GM21576 (cell line): ENCODE measurements around the gene GNPTAB.

Experiments used
- ATAC-seq: cut with Tn5 transposase; IDR thresholded peaks from one replicate; pipeline ENCODE4 v1.9.1; 2021; ENCODE audit warnings: mild to moderate bottlenecking, moderate library complexity; ENCODE audit not compliant: unreplicated experiment

GNPTAB gene

DNA sequence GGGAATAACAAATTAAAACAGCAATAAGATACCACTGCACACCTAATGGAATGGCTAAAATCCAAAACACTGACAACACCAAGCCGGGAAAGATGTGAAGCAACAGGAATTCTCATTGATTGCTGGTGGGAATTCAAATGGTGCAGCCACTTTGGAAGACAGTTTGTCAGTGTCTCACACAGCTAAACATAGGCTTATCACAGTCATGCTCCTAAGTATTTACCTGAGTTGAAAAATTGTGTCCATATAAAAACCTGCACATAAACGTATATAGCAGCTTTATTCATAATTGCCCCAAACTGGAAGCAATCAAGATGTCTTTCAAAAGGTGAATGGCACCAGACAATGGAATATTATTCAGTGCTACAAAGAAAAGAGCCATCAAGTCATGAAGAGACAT is 21.6 kb downstream of the GNPTAB start:
- ATAC-seq: no peak

DNA sequence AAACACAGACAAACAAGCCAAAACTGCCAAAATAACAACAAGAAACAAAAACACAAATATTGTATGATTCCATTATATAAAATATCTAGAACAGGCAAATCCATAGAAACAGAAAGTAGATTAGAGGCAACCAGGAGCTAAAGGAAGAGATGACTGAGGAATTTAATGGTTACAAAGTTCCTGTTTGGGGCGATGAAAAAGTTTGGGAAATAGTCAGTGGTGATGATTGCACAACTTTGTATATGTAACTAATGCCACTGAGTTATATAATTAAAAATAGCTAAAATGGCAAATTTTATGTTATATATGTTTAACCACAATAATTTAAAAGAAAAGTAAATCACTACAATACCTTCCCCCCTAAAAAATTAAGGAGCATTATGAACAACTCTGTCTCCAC is 24.5 kb downstream of the GNPTAB start:
- no peak for ATAC-seq

DNA sequence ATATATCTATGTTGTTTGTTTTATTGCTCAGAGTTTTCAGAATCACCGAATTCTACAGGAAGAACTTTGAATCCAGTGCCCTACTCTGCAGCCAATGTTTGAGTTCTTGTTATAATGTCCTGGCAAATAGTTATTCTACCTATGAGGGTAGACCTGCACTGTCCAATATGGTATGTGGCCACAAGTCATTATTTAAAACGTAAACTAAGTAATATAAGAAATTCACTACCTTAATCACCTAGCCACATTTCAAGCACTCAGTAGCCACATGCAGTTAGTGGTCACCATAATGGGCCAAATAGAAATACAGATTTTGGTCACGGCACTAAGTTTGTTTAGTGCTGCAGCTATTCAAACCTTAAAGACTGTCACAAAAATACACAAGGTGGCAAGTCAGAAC is 26.4 kb downstream of the GNPTAB start:
- no peak for ATAC-seq

DNA sequence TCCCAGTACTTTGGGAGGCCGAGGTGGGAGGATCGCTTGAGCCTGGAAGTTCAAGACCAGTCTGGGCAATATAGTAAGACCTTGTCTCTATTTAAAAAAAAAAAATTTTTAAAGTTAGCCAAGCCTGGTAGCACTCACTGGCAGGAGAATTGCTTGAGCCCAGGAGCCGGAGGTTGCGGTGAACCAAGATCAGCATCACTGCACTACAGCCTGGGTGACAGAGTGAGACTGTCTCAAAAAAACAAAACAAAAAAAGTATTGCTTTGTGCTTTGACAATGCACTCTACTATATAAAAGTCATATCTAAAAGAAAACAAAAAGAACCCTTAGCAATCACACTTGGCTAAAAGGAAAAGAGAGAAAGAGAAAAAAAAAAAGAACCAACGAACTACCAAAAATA is 26.8 kb downstream of the GNPTAB start:
- no peak for ATAC-seq

DNA sequence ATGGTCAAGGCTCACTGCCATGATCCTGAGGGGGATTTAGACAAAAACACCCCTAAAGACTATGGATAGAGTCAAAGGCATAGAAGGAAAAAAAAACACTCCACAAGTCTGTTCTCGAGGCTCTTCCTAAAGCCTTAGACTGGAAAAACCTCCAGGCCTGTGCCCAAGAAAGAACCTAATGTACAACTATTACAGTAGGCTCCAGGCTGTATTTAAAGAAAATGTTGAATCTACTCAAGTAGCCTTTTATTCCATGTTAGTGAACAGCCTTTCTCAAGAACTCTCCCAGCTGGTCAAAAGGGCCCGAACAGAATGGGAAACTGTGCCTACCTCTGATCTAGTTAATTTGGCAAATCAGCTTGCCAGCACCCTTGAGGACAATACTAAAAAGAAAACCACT is 28.3 kb downstream of the GNPTAB start:
- no peak for ATAC-seq

DNA sequence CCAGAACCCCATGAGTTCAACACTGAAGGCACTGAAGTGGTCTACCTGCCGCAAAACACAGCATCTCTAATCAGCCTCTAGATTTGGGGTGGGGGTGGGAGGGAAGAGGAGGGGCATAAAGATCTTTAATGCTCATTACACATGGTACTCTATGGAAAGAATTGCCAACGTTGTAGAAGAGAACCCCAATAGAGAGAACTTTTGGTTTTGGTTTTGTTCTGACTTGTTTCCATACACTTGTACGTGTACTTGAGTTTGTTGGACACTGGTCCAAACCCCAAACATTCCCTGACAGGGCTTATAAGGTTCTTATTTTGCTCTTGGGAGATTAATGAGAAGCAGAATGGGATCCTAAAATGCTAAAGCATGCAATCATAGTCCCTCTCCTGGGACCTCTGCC is 31.0 kb downstream of the GNPTAB start:
- ATAC-seq: no peak

DNA sequence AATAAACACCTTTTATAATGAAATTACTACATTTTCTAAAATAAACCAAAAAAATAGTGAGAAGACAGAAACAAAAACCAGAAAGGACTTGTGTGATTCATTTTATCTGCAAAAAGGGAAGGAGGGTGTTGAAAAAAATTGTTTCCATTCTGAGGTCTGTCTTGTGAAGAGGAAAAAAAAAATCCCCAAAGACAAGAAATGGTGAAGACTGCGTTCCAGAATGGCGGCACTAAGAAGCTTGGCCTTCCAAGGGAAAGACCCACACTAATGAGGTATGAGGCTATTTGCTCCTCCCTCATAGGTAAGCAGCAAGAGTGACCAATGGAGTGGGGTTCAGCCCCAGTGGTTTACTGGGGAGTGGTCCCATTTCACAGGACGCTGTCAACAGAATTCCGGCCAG is 35.0 kb downstream of the GNPTAB start:
- ATAC-seq: no peak

DNA sequence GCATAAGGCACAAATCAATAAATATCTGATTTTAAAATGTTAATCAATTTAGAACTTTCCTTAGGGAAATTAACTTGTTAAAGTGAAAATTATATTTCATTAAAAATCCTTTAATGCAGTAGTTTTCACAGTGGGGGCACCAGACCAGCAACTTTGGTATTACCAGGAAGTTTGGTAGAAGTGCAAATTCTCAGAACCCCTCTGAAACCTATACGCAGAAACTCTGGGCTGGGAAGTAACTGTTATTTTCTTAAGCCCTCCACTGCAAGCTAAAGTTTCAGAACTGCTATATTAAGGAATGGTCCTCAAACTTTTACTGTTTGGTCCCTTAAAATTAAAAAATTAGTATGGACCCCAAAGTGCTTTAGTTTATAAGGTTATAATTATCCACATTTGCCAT is 35.7 kb downstream of the GNPTAB start:
- no peak for ATAC-seq

DNA sequence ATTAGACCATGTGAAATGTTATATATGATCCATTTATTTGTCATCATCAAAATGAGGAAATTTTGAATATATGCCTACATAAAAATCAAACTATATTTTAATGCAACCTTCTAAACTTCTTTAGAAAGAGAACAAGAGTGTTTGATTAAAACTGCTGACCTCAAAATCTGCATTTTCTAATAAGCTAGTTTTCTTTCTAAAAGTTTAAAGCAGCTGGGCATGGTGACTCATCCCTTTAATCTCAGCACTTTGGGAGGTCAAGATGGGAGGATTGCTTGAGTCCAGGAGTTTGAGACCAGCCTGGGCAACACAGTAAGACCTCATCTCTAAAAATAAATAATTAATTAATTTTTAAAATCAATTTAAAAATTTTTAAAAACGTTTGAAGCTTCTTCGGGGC is 36.2 kb downstream of the GNPTAB start:
- ATAC-seq: no peak

DNA sequence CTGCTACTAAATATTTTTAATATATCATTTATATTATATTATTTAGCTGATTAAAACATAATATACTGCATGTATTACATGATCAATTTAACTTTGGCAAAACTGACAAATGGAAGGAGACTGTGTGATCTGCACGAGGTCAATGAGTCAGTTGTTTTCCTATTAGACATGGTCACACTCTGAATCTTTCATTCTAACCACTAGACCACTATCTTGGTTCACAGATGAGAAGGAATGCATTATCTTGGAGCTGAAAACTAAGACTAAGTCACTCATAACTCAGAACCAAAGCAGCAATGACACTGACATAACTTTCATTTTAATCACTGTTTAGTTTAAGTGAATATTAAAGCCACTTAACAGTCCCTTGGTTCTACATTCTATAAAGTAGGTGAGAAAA is 37.4 kb downstream of the GNPTAB start:
- ATAC-seq: no peak

DNA sequence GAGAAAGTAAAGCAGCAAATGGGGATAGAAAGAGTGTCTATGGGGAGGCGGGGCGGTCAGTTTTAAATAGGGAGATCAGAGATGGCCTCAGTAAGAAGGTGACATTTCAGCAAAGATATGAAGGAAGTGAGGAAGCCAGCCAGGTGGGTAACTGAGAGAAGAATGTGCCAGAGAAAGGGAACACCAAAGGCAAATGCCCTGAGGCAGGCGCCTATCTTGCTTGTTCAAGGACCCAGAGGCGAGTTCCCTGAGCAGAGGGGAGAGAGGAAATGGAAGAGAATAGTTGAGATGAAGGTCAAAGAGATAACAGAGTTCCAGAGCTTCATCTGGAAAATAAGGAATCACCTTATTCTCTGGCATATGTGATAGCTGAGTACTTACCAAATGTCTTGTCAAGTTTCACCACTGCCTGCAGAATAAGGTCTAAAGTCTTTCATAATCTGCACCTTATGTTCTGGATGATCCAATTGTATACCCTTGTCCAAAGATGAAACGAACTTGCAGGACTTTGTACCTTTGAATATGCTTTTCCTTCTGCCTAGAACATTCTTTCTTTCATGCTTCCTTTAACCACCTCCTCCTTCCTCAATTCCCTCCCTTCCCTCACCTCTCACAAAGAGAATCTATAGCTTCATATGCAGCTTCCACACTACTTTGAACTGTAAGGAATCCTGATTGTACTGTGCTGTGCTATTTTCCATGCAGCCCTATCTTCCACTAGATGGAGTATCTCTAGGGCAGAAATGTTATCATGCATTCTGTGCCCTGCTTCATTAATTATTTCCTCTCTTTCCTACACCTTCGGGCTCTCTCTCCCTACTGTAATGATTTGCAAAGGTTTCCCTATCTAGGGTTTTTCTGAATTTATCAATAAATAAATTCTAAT is 38.5 kb downstream of the GNPTAB start:
- ATAC-seq: no peak

DNA sequence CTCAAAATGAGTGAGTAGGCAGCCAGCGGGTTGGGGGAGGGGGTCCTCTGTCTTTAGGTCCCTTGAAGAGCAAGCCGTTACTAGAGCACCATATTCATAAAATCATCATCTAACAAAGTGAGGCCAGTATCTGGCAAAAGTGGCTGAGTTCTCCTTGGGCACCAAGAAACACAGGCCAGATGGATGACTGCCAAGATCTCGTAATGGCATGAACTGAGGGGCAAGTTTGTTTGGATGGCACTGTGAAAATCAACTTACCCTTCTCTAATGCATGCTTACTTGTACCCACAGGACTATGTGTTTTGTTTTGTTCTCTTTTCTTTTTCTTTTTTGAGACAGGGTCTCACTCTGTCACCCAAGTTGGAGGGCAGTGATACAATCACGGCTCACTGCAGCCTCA is 41.6 kb downstream of the GNPTAB start:
- ATAC-seq: no peak

DNA sequence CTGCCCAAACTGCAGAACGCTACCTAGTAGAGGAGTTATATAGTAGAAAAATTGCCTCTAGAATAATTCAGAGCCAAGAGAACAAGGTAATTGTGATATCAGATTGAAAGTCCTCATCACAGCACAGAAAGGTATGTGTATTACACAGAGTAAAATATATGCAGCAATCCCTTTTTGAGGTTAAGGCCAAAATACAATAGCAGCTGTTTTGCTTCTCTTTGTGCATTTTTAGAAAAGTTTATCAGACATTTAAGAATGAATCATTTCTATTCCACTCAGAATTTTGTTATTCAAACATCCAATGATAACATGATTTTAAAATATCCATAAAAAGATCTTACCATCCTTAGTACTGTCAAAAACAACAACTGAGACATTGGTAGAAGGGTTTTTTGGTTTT is 45.1 kb downstream of the GNPTAB start:
- no peak for ATAC-seq

DNA sequence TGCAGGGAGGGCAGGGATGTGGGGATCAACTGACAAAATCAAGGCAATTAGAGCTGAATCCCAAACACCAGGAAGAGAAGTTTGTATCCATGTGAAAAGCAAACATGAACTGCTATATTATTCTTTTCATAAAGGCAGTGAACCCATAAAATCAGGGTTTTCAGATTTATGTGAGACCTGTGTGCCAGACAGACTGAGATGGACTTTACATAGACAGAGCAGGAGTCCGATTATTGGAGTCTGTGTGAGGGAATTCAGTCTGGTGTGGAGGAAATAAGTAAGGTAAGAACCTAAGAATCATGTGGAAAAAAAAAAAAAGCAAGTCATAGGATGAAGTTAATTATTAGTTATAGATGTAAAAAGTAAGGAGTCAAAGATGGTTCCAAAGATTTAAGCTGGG is 46.4 kb downstream of the GNPTAB start:
- no peak for ATAC-seq

DNA sequence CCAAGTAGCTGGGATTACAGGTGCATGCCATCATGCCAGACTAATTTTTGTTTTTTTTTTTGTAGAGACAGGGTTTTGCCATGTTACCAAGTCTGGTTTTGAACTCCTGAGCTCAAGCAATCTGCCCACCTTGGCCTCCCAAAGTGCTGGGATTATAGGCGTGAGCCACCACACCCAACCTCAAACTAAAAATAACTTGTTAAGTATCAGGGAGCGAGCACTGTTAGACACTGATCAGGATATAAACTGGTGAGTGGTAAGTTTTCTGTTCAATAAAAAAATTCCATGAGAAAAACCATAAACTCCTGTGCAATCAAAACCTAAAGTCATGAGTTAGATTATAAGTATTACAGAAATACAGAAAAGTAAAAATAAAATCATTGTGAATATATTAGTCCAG is 46.9 kb downstream of the GNPTAB start:
- ATAC-seq: no peak

DNA sequence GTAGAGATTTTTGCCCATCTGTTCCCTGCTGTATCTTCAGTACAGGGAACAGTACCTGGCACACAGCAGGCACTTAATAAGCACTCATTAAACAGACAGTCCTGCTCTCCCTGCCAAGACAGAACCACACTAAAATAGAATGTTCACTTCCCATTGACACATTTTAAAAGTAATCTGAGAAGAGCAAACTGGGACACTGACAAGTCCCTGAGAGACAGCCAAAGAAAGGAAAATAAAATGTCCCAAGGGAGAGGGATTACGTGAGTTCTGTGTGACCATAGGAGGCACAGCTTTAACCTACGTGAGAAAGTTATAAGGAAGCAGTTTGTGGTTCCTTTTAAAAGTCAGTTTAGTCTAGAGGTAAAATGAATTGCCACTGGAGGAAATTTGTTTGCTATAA is 47.6 kb downstream of the GNPTAB start:
- ATAC-seq: no peak

DNA sequence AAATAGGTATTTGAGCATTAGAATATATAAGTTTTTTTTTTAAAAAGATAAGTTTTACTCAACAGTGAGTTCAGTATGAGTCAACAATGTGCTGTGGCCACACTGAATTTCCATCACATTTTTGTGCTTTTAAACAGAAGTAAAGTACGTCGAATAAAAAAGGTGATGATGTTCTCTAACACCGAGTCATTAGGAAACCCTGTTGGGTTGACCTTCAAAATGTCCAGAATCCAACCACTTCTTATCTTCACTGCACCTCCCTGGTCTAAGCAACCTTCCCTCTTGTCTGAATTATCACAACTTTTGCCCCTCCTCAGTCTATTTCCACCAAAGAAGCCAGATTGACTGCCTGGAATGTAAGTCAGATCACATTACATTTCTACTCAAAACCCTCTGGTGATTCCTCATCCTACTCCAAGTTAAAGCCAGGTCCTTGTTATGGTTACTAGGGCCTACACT is 48.5 kb downstream of the GNPTAB start:
- ATAC-seq: no peak

DNA sequence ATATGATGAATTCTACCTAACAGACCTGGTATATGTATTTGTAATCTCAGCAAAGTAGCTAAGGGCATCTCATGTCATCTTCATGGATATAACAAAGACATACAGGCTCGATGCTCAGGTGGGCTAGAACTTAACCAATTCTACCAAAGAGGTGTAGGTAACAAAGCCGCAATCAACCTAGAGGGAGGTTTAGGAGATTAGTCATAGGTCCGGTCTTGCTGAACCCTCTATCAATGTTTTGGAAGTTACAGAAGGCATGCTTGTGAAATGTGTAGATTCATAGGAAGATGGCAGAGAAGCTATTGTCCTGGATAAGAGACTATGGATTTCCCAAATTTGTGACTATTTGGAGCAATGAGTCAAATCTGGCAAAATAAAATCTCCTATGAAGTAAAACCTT is 48.9 kb downstream of the GNPTAB start:
- no peak for ATAC-seq

DNA sequence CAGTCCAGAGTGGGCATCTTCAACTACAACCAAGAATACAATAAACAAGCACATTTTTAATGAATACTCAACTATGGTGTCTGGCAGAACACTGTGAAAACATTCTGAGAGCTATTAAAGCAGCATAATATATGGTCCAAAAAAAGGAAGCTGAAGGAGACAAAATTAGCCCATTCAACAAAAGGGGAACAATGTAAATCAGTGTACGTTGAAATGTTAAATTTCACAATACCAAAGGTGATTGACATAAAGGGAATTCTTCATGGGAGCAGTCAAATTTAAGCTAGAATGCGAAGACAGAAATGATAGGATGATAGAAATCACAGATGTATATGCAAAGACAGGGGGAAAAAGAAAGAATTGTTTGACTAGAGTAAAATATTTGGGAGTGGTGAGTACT is 50.2 kb downstream of the GNPTAB start:
- ATAC-seq: no peak

DNA sequence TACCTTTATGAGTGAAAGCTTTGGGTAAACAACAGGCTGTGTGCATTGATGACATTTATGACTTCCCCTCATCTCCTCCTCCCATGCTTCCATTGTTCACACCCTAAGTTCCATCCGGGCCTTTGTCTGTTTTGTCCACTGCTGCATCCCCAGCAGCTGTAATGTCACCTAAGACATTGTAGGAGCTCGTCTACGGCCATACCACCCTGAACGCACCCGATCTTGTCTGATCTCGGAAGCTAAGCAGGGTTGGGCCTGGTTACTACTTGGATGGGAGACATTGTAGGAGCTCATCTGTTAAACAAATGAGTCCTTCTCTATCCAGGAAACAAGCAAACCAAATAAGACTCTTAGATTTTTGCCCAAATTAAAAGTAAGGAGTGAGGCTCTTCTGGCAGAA is 51.1 kb downstream of the GNPTAB start:
- no peak for ATAC-seq

DNA sequence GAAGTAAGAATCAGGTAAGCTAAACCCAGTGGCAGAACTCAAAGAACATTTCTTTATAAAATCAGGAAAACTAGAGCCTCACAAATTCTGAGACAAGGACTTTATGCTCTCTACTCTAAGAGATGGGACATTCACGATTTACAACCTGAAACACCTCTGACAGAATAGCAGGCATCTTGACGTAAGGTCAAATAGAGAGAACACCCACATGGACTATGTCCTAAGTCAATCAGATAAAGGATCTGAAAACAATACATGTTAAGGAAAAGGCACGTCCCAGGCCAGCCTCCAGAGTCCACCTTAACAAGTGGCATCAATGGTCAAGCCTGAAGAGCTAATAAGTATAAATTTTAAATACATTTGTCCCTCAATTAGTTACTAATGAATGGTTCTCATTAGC is 51.6 kb downstream of the GNPTAB start:
- ATAC-seq: no peak

DNA sequence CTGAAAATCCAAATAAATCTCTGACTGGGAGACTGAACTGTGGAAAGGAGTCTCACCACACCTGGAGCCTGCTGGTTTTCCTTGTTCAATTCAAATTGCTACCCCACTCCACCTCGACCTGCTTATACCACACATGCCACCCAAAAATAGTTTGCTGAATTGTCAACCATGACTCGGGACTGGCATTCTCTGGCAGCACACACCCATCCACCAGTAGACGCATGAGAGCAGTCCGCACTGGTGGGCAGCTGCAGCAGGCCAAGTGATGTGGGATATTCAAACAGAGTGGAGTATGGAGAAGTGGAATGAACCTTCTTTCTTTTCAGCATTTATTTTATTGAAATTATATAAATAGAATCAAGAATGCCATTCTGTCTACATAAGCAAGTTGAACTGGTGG is 52.8 kb downstream of the GNPTAB start:
- ATAC-seq: no peak

DNA sequence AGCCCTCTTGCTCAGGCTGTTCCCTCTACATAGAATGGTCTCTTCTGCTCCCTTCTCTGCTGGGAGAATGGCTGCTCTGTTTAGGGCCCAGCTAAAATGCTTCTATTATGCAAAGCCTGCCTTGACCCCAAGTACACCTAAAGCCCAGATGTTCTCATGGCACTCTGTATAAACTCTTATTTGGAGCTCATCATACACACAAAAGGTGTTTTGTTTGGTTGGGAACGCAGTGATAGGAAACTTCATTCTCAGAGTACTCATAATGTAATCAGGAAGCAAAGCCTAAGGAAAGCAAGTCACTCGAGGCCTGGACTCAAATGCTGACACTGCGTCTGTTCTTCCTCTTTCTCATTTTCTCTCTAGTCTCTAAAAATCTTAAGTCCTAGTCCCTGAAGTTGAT is 53.3 kb downstream of the GNPTAB start:
- ATAC-seq: no peak
